Neural progenitor cell (in vitro differentiated cells): Measurements from ENCODE around the gene LDB3. TPM values are rescaled to one million over a fixed set of nuclear protein-coding genes. Genes with fewer than 3 reads are reported as not detected.

Experiments used
- DNase-seq: peaks from one replicate; pipeline ENCODE4 v3.0.0-alpha.2; 2016; ENCODE audit warnings: low spot score
- H2AFZ ChIP-seq: fragments of 200-600 bp; sonication (generic); replicated peaks from 2 replicates; pipeline ENCODE4 v1.6.1; 2016; ENCODE audit warnings: antibody characterized with exemption
- H3F3A ChIP-seq: fragments of 200-600 bp; sonication (generic); 2 replicates; pipeline ENCODE4 v1.6.1; 2016; ENCODE audit warnings: antibody characterized with exemption, low read depth
- H3K27ac ChIP-seq: fragments of 200-600 bp; sonication (generic); 2 replicates; pipeline ENCODE4 v1.5.1; 2016; ENCODE audit warnings: mild to moderate bottlenecking
- H3K27me3 ChIP-seq: fragments of 200-600 bp; sonication (generic); 2 replicates; pipeline ENCODE4 v1.6.1; 2016; ENCODE audit warnings: mild to moderate bottlenecking, moderate library complexity
- H3K36me3 ChIP-seq: fragments of 200-600 bp; sonication (generic); 2 replicates; pipeline ENCODE4 v1.5.1; 2016
- H3K4me1 ChIP-seq: fragments of 200-600 bp; sonication (generic); 2 replicates; pipeline ENCODE4 v1.6.1; 2016; ENCODE audit warnings: mixed run types
- H3K4me2 ChIP-seq: fragments of 200-600 bp; sonication (generic); 2 replicates; pipeline ENCODE4 v1.6.1; 2016
- H3K4me3 ChIP-seq: fragments of 200-600 bp; sonication (generic); 2 replicates; pipeline ENCODE4 v1.5.1; 2016
- H3K79me2 ChIP-seq: fragments of 200-600 bp; sonication (generic); 2 replicates; pipeline ENCODE4 v1.6.1; 2016; ENCODE audit warnings: low read depth
- H3K9ac ChIP-seq: fragments of 200-600 bp; sonication (generic); 2 replicates; pipeline ENCODE4 v1.6.1; 2016
- H3K9me3 ChIP-seq: fragments of 200-600 bp; sonication (generic); 2 replicates; pipeline ENCODE4 v1.5.1; 2016; ENCODE audit warnings: low read depth
- H4K20me1 ChIP-seq: fragments of 200-600 bp; sonication (generic); 2 replicates; pipeline ENCODE4 v1.6.1; 2016; ENCODE audit warnings: low read depth
- H3K27ac Mint-ChIP-seq: 3 replicates; pipeline ENCODE4 v1.8.0; 2021; ENCODE audit warnings: mixed read lengths
- H3K27me3 Mint-ChIP-seq: 2 replicates; pipeline ENCODE4 v1.8.0; 2022; ENCODE audit warnings: low read depth, mild to moderate bottlenecking, inconsistent platforms, moderate library complexity, mixed read lengths; ENCODE audit not compliant: insufficient read depth
- H3K36me3 Mint-ChIP-seq: 3 replicates; pipeline ENCODE4 v1.8.0; 2021; ENCODE audit warnings: mixed read lengths
- H3K4me1 Mint-ChIP-seq: 3 replicates; pipeline ENCODE4 v1.8.0; 2021; ENCODE audit warnings: mixed read lengths
- H3K4me3 Mint-ChIP-seq: 3 replicates; pipeline ENCODE4 v1.8.0; 2021; ENCODE audit warnings: mild to moderate bottlenecking, moderate library complexity, mixed read lengths
- H3K9me3 Mint-ChIP-seq: 3 replicates; pipeline ENCODE4 v1.8.0; 2020; ENCODE audit warnings: mixed read lengths
- CTCF ChIP-seq: fragments of 200-600 bp; sonication (generic); IDR thresholded peaks from 2 replicates; pipeline ENCODE4 v1.5.1; 2017; ENCODE audit warnings: antibody characterized with exemption, mild to moderate bottlenecking
- EZH2 ChIP-seq: fragments of 200-600 bp; sonication (generic); IDR thresholded peaks from 2 replicates; pipeline ENCODE4 v1.6.1; 2017; ENCODE audit warnings: antibody characterized with exemption, mild to moderate bottlenecking, moderate library complexity
- EZH2phosphoT487 ChIP-seq: fragments of 200-600 bp; sonication (generic); IDR thresholded peaks from 2 replicates; pipeline ENCODE4 v1.6.1; 2017; ENCODE audit warnings: antibody characterized with exemption
- total RNA-seq: library from RNA; depleted of rRNA; stranded (reverse); fragments of >200 nt; gene quantifications from 2 replicates; pipeline ENCODE4 v1.2.3, GENCODE V29; 2015; ENCODE audit warnings: low replicate concordance

LDB3 gene
- total RNA-seq, 1 donor from 2014 or later = not detected

GRCh38 chr10:86693275-86693674 lies 25.0 kb downstream of the LDB3 start:
- H3K4me2 ChIP-seq = peak overlapping the region; percentile 1
- TF ChIP-seq EZH2 = no peak
- no peak for TF ChIP-seq CTCF
- no peak for TF ChIP-seq EZH2phosphoT487
- H3K9me3 ChIP-seq = no peaks in the 10 kb centered on the region
- H3K79me2 ChIP-seq = no peaks in the 10 kb centered on the region
- Mint-ChIP-seq H3K27ac (no peak overlapping the region), H3K36me3 (no peaks in the 10 kb centered on the region), H3K4me3 (no peak overlapping the region), H3K4me1 (peaks cover 19% of the 10 kb centered on the region), H3K27me3 (peaks cover 5% of the 10 kb centered on the region), H3K9me3 (no peaks in the 10 kb centered on the region)
- H3K27me3 ChIP-seq = no peaks in the 10 kb centered on the region
- peaks cover 3% of the 10 kb centered on the region for H3F3A ChIP-seq
- peaks cover 6% of the 10 kb centered on the region for H3K4me1 ChIP-seq
- no peaks in the 10 kb centered on the region for H3K36me3 ChIP-seq
- H4K20me1 ChIP-seq = no peaks in the 10 kb centered on the region
- H3K27ac ChIP-seq = no peak overlapping the region
- no peak for DNase-seq
- H3K9ac ChIP-seq = no peak overlapping the region
- H2AFZ ChIP-seq = no peak overlapping the region
- H3K4me3 ChIP-seq = no peak overlapping the region

GRCh38 chr10:86693721-86694369 lies 25.5 kb downstream of the LDB3 start:
- no peaks in the 10 kb centered on the region for H3K79me2 ChIP-seq
- H3K27ac ChIP-seq = no peak overlapping the region
- DNase-seq = peak; percentile 72
- peak overlapping the region; percentile 0 for H2AFZ ChIP-seq
- no peaks in the 10 kb centered on the region for H3K27me3 ChIP-seq
- H4K20me1 ChIP-seq = no peaks in the 10 kb centered on the region
- no peak overlapping the region for H3K4me3 Mint-ChIP-seq
- peaks cover 19% of the 10 kb centered on the region for H3K4me1 Mint-ChIP-seq
- no peak overlapping the region for H3K27ac Mint-ChIP-seq
- H3F3A ChIP-seq = peaks cover 3% of the 10 kb centered on the region
- TF ChIP-seq EZH2 = no peak
- TF ChIP-seq CTCF = peak; percentile 66
- H3K36me3 Mint-ChIP-seq = no peaks in the 10 kb centered on the region
- H3K9ac ChIP-seq = no peak overlapping the region
- H3K36me3 ChIP-seq = no peaks in the 10 kb centered on the region
- peak overlapping the region; percentile 1 for H3K4me2 ChIP-seq
- H3K9me3 ChIP-seq = no peaks in the 10 kb centered on the region
- no peaks in the 10 kb centered on the region for H3K9me3 Mint-ChIP-seq
- H3K4me1 ChIP-seq = peaks cover 6% of the 10 kb centered on the region
- H3K4me3 ChIP-seq = no peak overlapping the region
- H3K27me3 Mint-ChIP-seq = peaks cover 5% of the 10 kb centered on the region

- Histone ChIP-seq H3K9me3 (no peaks in the 10 kb centered on the region), H3K4me3 (no peak overlapping the region), H3K27me3 (no peaks in the 10 kb centered on the region), H2AFZ (no peak overlapping the region), H3K36me3 (no peaks in the 10 kb centered on the region), H3F3A (peaks cover 3% of the 10 kb centered on the region), H4K20me1 (no peaks in the 10 kb centered on the region), H3K79me2 (no peaks in the 10 kb centered on the region), H3K27ac (no peak overlapping the region), H3K4me2 (no peak overlapping the region), H3K9ac (no peak overlapping the region), H3K4me1 (peaks cover 3% of the 10 kb centered on the region)
- Mint-ChIP-seq H3K9me3 (no peaks in the 10 kb centered on the region), H3K27ac (no peak overlapping the region), H3K36me3 (no peaks in the 10 kb centered on the region), H3K4me3 (no peak overlapping the region), H3K4me1 (peaks cover 19% of the 10 kb centered on the region), H3K27me3 (peaks cover 7% of the 10 kb centered on the region)
- TF ChIP-seq EZH2 (no peak), CTCF (peak; percentile 28)
- DNase-seq = no peak
Observed at GRCh38 chr10:86698207-86698940, 30.1 kb downstream of the LDB3 start.
